Liver (tissue), 9 donors: ENCODE measurements around the gene RUBCN. TPM values are rescaled to one million over a fixed set of nuclear protein-coding genes. Genes with fewer than 3 reads are reported as not detected.

ENCODE experiments used
- DNase-seq: peaks from one replicate; pipeline ENCODE4 v3.0.0-alpha.2; 2017; ENCODE audit warnings: low spot score
- H3K27ac ChIP-seq, 2 donors: one replicate each; pipeline ENCODE4 v1.7.0; 2013; ENCODE audit warnings: inconsistent platforms in 2 of 2, low read length in 2 of 2, control low read depth in 1 of 2, low read depth in 1 of 2, mild to moderate bottlenecking in 1 of 2
- H3K27me3 ChIP-seq, 4 donors: one replicate each; pipeline versions ENCODE4 v1.6.1 to v1.7.0; 2013; ENCODE audit warnings: low read length in 3 of 4, inconsistent platforms in 1 of 4, mild to moderate bottlenecking in 1 of 4, moderate library complexity in 1 of 4; ENCODE audit not compliant: control insufficient read depth in 4 of 4, insufficient read depth in 4 of 4
- H3K36me3 ChIP-seq, 4 donors: one replicate each; pipeline versions ENCODE4 v1.6.1 to v1.7.0; 2013; ENCODE audit warnings: low read length in 3 of 4, mild to moderate bottlenecking in 3 of 4, low read depth in 1 of 4, moderate library complexity in 1 of 4; ENCODE audit not compliant: control insufficient read depth in 4 of 4, insufficient read depth in 3 of 4
- H3K4me1 ChIP-seq, 4 donors: one replicate each; pipeline versions ENCODE4 v1.6.1 to v1.7.0; 2013; ENCODE audit warnings: low read length in 3 of 4, mild to moderate bottlenecking in 3 of 4, moderate library complexity in 1 of 4; ENCODE audit not compliant: control insufficient read depth in 4 of 4, insufficient read depth in 4 of 4
- H3K4me3 ChIP-seq, 3 donors: one replicate each; pipeline versions ENCODE4 v1.6.1 to v1.7.0; 2013; ENCODE audit warnings: low read length in 3 of 3, control low read depth in 1 of 3, low read depth in 1 of 3, mild to moderate bottlenecking in 1 of 3
- H3K9ac ChIP-seq, 2 donors: one replicate each; pipeline ENCODE4 v1.7.0; 2013; ENCODE audit warnings: low read length in 2 of 2, mild to moderate bottlenecking in 2 of 2, moderate library complexity in 2 of 2, control low read depth in 1 of 2, low read depth in 1 of 2
- H3K9me3 ChIP-seq, 4 donors: one replicate each; pipeline versions ENCODE4 v1.6.1 to v1.7.0; 2013; ENCODE audit warnings: low read length in 3 of 4; ENCODE audit not compliant: control insufficient read depth in 4 of 4
- ATF3 ChIP-seq: IDR thresholded peaks from 2 replicates; pipeline ENCODE4 v1.6.1; 2016; ENCODE audit warnings: antibody characterized with exemption
- CTCF ChIP-seq: fragments of 150-350 bp; IDR thresholded peaks from 2 replicates; pipeline ENCODE4 v1.5.1; 2017; ENCODE audit warnings: improper control_type of control experiment, low read depth, low read length; ENCODE audit not compliant: missing input control
- FOXA1 ChIP-seq: IDR thresholded peaks from 2 replicates; pipeline ENCODE4 v1.6.1; 2016; ENCODE audit warnings: antibody characterized with exemption
- HNF4A ChIP-seq, 2 donors: conservative IDR thresholded peaks; 2 replicates each; pipeline ENCODE4 v1.6.1; 2016; ENCODE audit warnings: antibody characterized with exemption in 2 of 2, mild to moderate bottlenecking in 2 of 2
- HNF4G ChIP-seq: IDR thresholded peaks from 2 replicates; pipeline ENCODE4 v1.6.1; 2016; ENCODE audit warnings: antibody characterized with exemption
- JUND ChIP-seq, 2 donors: IDR thresholded peaks; 2 replicates each; pipeline ENCODE4 v1.6.1; 2016; ENCODE audit warnings: antibody characterized with exemption in 2 of 2
- MAX ChIP-seq: IDR thresholded peaks from 2 replicates; pipeline ENCODE4 v1.6.1; 2016; ENCODE audit warnings: antibody characterized with exemption
- NR2F2 ChIP-seq: IDR thresholded peaks from 2 replicates; pipeline ENCODE4 v1.6.1; 2016; ENCODE audit warnings: antibody characterized with exemption
- RAD21 ChIP-seq, 2 donors: IDR thresholded peaks; 2 replicates each; pipeline ENCODE4 v1.6.1; 2016; ENCODE audit warnings: antibody characterized with exemption in 2 of 2, mild to moderate bottlenecking in 2 of 2
- RXRA ChIP-seq, 2 donors: IDR thresholded peaks; 2 replicates each; pipeline ENCODE4 v1.6.1; 2017 to 2018; ENCODE audit warnings: antibody characterized with exemption in 2 of 2, mild to moderate bottlenecking in 1 of 2
- TAF1 ChIP-seq: conservative IDR thresholded peaks from 2 replicates; pipeline ENCODE4 v1.6.1; 2016; ENCODE audit warnings: antibody characterized with exemption, mild to moderate bottlenecking
- WGBS: extraction: QIAGEN DNeasy Blood & Tissue Kit; methylation state at CpG from one replicate; pipeline ENCODE4 v1.1.7; 2013; 5-methylcytosine and 5-hydroxymethylcytosine counted together
- polyA plus RNA-seq, 2 donors: library from polyadenylated mRNA; stranded (reverse) in 1 of 2; unstranded in 1 of 2; fragments of 200-250 nt in 1 of 2; fragments of >200 nt in 1 of 2; fragmentation: Nextera tagmentation in 1 of 2; extraction: Ambion mirVana in 1 of 2; gene quantifications; one replicate each; pipeline versions ENCODE4 v1.2.1 to v1.2.3, GENCODE V29; 2013 to 2015
- total RNA-seq, 2 donors: library from RNA; depleted of rRNA; stranded (reverse); fragments of >200 nt; gene quantifications; one replicate each; pipeline ENCODE4 v1.2.3, GENCODE V29; 2014
- donor health status: healthy.
- donor health status: healthy.
- donor health status: healthy.
- donor health status: healthy.
- donor health status: healthy.

The RUBCN gene
- total and polyA plus RNA-seq, 4 donors, result 4.1 to 7.0 (median 4.7) TPM

GRCh38 chr3:197782230-197782629 lies 45.5 kb upstream of the RUBCN start (continued):
- TF ChIP-seq CTCF (no peak), HNF4G (no peak), NR2F2 (no peak)

- TF ChIP-seq RAD21 (IDR thresholded peaks at IDR 0.05) (no peak), FOXA1 (no peak)
- WGBS, result 92% methylated on average over 7 of the region's 7 CpGs
- no peaks in the 10 kb centered on the region for H3K4me1 ChIP-seq
- H3K36me3 ChIP-seq, result peaks cover 19 to 64% (median 45%) of the 10 kb centered on the region in 4 donors
- H3K9me3 ChIP-seq, result no peaks in the 10 kb centered on the region
- H3K9ac ChIP-seq, result no peak overlapping the region
- H3K4me3 ChIP-seq, result no peak overlapping the region
- H3K27me3 ChIP-seq, result no peaks in the 10 kb centered on the region
- H3K27ac ChIP-seq, result no peak overlapping the region
- no peak for DNase-seq
These were observed 38.6 kb upstream of the RUBCN start for GRCh38 chr3:197775317-197775716.

- Histone ChIP-seq H3K9me3 (no peaks in the 10 kb centered on the region), H3K27me3 (no peaks in the 10 kb centered on the region), H3K4me1 (peaks cover 0 to 1% (median 0%) of the 10 kb centered on the region in 4 donors), H3K4me3 (no peak overlapping the region), H3K27ac (no peak overlapping the region), H3K9ac (no peak overlapping the region), H3K36me3 (peaks cover 10 to 36% (median 14%) of the 10 kb centered on the region in 4 donors)
- no peak for DNase-seq
- TF ChIP-seq TAF1, result no peak
- no peak for TF ChIP-seq RXRA (IDR thresholded peaks at IDR 0.05)
- TF ChIP-seq HNF4A (conservative IDR thresholded peaks at IDR 0.05), result peak in 1 of 2 donors; percentile 23
These were observed 25.1 kb upstream of the RUBCN start for GRCh38 chr3:197761784-197762183.

- H3K27me3 ChIP-seq, result no peaks in the 10 kb centered on the region
- H3K36me3 ChIP-seq, result peaks cover 10 to 30% (median 11%) of the 10 kb centered on the region in 4 donors
- H3K9me3 ChIP-seq, result no peaks in the 10 kb centered on the region
- peaks cover 0 to 1% (median 0%) of the 10 kb centered on the region in 4 donors for H3K4me1 ChIP-seq
- no peak for TF ChIP-seq RXRA (IDR thresholded peaks at IDR 0.05)
- TF ChIP-seq MAX, result no peak
- TF ChIP-seq CTCF, result no peak
- no peak for TF ChIP-seq JUND (IDR thresholded peaks at IDR 0.05)
- no peak for TF ChIP-seq NR2F2
- TF ChIP-seq RAD21 (IDR thresholded peaks at IDR 0.05), result no peak
- TF ChIP-seq HNF4A (conservative IDR thresholded peaks at IDR 0.05), result no peak
- no peak for TF ChIP-seq ATF3
- no peak for DNase-seq
- 96% methylated on average over 4 of the region's 4 CpGs for WGBS
- no peak overlapping the region for H3K27ac ChIP-seq
- H3K9ac ChIP-seq, result no peak overlapping the region
- no peak overlapping the region for H3K4me3 ChIP-seq
These were observed 21.8 kb upstream of the RUBCN start for GRCh38 chr3:197758512-197758911.
